Prostate gland (tissue), 2 donors: ENCODE data around the gene KCNE1.

ENCODE experiments used
- CTCF ChIP-seq, 4 experiments: fragments of 200-600 bp in 2 of 4; fragments of 450-650 bp in 2 of 4; sonication (generic) in 2 of 4; IDR thresholded peaks; 1 replicate in 3 of 4; 2 replicates in 1 of 4; pipeline ENCODE4 v1.5.1; 2016 to 2019; ENCODE audit warnings: antibody characterized with exemption in 4 of 4, mild to moderate bottlenecking in 2 of 4, moderate library complexity in 2 of 4
- POLR2A ChIP-seq: fragments of 450-650 bp; IDR thresholded peaks from one replicate; pipeline ENCODE4 v1.6.1; 2016; ENCODE audit warnings: antibody characterized with exemption, mild to moderate bottlenecking
- POLR2AphosphoS5 ChIP-seq: sonication (generic); formaldehyde crosslinking; IDR thresholded peaks from one replicate; pipeline ENCODE4 v1.6.1; 2017; ENCODE audit warnings: antibody characterized with exemption

GRCh38 chr21:34544032-34544496, 32.1 kb upstream of the KCNE1 start:
- TF ChIP-seq CTCF (IDR thresholded peaks at IDR 0.05) (peak in 3 of 4 experiments; percentile 53 to 69 (median 55)), POLR2A (no peak), POLR2AphosphoS5 (peak; percentile 66)
